GM12874 (cell line): Measurements from ENCODE around the gene TSC2.

Experiments used
- TF ChIP-seq, protein P1 (sequence below): IDR thresholded peaks from 2 replicates; pipeline ENCODE4 v1.5.1; 2011; ENCODE audit warnings: low read depth, mild to moderate bottlenecking, control low read depth, low read length, moderate library complexity; ENCODE audit not compliant: insufficient read depth

TSC2 gene

GRCh38 chr16:2036200-2036966 lies 11.4 kb upstream of the TSC2 start:
- TF ChIP-seq, protein P1, sequence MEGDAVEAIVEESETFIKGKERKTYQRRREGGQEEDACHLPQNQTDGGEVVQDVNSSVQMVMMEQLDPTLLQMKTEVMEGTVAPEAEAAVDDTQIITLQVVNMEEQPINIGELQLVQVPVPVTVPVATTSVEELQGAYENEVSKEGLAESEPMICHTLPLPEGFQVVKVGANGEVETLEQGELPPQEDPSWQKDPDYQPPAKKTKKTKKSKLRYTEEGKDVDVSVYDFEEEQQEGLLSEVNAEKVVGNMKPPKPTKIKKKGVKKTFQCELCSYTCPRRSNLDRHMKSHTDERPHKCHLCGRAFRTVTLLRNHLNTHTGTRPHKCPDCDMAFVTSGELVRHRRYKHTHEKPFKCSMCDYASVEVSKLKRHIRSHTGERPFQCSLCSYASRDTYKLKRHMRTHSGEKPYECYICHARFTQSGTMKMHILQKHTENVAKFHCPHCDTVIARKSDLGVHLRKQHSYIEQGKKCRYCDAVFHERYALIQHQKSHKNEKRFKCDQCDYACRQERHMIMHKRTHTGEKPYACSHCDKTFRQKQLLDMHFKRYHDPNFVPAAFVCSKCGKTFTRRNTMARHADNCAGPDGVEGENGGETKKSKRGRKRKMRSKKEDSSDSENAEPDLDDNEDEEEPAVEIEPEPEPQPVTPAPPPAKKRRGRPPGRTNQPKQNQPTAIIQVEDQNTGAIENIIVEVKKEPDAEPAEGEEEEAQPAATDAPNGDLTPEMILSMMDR = no peak

- TF ChIP-seq, protein P1 = no peak
Observed at GRCh38 chr16:2037115-2037514, 10.7 kb upstream of the TSC2 start.

- TF ChIP-seq, protein P1 = no peak
Observed at GRCh38 chr16:2037647-2038381, 10.0 kb upstream of the TSC2 start.

- TF ChIP-seq, protein P1 = no peak
Observed at GRCh38 chr16:2038382-2039231, 9.2 kb upstream of the TSC2 start.

- TF ChIP-seq, protein P1 = no peak
Observed at GRCh38 chr16:2039274-2040031, 8.3 kb upstream of the TSC2 start.

DNA sequence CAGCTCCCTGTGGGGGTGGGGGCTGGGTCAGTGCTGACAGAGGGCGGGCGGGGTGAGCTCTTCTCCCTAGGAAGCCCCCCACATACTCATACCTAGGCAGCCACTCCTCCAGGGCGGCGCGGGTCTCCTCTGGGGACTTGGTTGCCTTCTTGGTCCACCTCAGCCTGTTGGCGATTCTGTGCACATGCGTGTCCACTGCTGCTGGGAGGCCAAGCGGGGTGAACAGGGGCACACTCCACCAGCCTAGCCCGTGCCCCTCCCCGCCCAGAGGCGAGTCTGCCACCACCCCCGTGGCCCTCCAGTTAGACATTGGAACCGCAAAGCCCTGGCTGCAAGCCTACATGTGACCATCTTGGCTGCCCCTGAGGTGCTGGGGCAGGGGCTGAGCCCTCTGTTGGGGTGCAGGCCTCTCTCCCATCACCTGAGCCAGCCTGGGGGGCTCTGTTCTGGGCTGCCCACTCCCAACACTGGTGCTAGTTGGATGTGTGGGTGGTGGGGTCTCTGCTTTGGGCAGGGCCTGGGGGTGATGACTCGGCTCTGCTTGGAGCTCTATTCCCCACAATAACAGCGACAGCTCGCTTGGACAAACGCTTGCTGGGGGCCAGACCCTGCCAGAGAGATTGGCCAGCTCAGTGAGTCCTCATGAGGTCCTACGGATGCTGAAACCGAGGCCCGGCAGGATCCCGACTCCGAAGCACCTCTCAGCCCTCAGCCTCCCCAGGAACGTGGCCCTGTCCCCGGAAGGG lies 7.6 kb upstream of the TSC2 start:
- TF ChIP-seq, protein P1 = no peak
